Eye (tissue), 1 donor: ENCODE measurements around the gene CBR1.
"Not testable (repeated sequence)": the region's sequence is repeated elsewhere in the genome, so short reads cannot be mapped to it uniquely, and the experiment has no call there.

Experiments used
- DNase-seq: peaks from one replicate; pipeline ENCODE4 v3.0.0-alpha.2; 2015

CBR1 gene

GRCh38 chr21:36052860-36053714 is 16.7 kb upstream of the CBR1 start:
- no peak for DNase-seq

GRCh38 chr21:36053715-36054062 is 16.1 kb upstream of the CBR1 start:
- DNase-seq = no peak

- no peak for DNase-seq
Observed at GRCh38 chr21:36055551-36055950, 14.3 kb upstream of the CBR1 start.

- DNase-seq = no peak
Observed at GRCh38 chr21:36059823-36060158, 10.0 kb upstream of the CBR1 start.

- peak; percentile 97 for DNase-seq
Observed at GRCh38 chr21:36060159-36060921, 9.5 kb upstream of the CBR1 start, which contains the start of gene SETD4. SETD4 (minus strand) TSS chr21:36060526; CDS start chr21:36058888, 1,638 bp downstream.

GRCh38 chr21:36061445-36061844 is 8.4 kb upstream of the CBR1 start:
- DNase-seq = no peak

GRCh38 chr21:36063375-36064084 is 6.3 kb upstream of the CBR1 start:
- no peak for DNase-seq

GRCh38 chr21:36064085-36064460 is 5.8 kb upstream of the CBR1 start:
- no peak for DNase-seq

GRCh38 chr21:36065497-36066036 is 4.3 kb upstream of the CBR1 start:
- DNase-seq = no peak

- no peak for DNase-seq
Observed at GRCh38 chr21:36068748-36069398, 951 bp upstream of the CBR1 start.

GRCh38 chr21:36070999-36071398 is 1.2 kb downstream of the CBR1 start:
- DNase-seq = no peak

- DNase-seq = no peak
Observed at GRCh38 chr21:36072453-36073162, 2.8 kb downstream of the CBR1 start.

GRCh38 chr21:36073181-36073580 is 3.4 kb downstream of the CBR1 start:
- DNase-seq = no peak

GRCh38 chr21:36073911-36074310 is 4.1 kb downstream of the CBR1 start:
- not testable (repeated sequence) for DNase-seq

GRCh38 chr21:36075171-36075570 is 5.3 kb downstream of the CBR1 start:
- DNase-seq = no peak

- DNase-seq = no peak
Observed at GRCh38 chr21:36075953-36076352, 6.1 kb downstream of the CBR1 start.

GRCh38 chr21:36076878-36077655 is 7.2 kb downstream of the CBR1 start:
- DNase-seq = no peak

GRCh38 chr21:36077758-36078157 is 7.9 kb downstream of the CBR1 start:
- no peak for DNase-seq

- no peak for DNase-seq
Observed at GRCh38 chr21:36079010-36079649, 9.3 kb downstream of the CBR1 start.

- DNase-seq = no peak
Observed at GRCh38 chr21:36079671-36080070, 9.8 kb downstream of the CBR1 start.

- no peak for DNase-seq
Observed at GRCh38 chr21:36080386-36080785, 10.6 kb downstream of the CBR1 start.
